Testis (tissue), 2 donors: ENCODE data around the gene MTLN.
"Not testable (repeated sequence)": the region's sequence is repeated elsewhere in the genome, so short reads cannot be mapped to it uniquely, and the experiment has no call there.

ENCODE experiments used
- POLR2A ChIP-seq: fragments of 450-650 bp; IDR thresholded peaks from one replicate; pipeline ENCODE4 v1.6.1; 2017; ENCODE audit warnings: antibody characterized with exemption, mild to moderate bottlenecking, moderate library complexity
- TF ChIP-seq, protein P1 (sequence below), 3 experiments: fragments of 450-650 bp in 2 of 3; fragments of 200-600 bp in 1 of 3; sonication (generic) in 1 of 3; IDR thresholded peaks; one replicate each; pipeline ENCODE4 v1.5.1; 2016 to 2019; ENCODE audit warnings: antibody characterized with exemption in 3 of 3, mild to moderate bottlenecking in 2 of 3, moderate library complexity in 1 of 3

DNA sequence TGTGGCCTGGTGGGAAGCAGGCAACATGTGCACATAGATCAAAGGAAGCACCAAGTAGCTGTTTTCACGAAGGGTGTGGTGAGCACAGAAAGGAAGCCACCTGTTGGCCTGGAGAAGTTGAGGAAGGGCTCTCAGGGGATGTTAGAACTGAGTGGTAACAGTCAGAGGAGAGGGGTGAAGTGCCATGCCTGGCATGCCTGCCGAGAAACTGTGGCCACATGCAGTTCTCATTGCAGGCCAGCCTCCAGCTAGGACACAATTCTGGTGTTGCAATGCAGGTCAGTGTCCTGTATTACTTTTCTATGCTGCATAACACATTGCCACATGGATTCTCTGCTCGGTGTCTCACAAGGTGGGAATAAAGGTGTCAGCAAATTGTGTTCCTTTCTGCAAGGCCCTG lies 30.9 kb upstream of the MTLN start:
- TF ChIP-seq, protein P1, sequence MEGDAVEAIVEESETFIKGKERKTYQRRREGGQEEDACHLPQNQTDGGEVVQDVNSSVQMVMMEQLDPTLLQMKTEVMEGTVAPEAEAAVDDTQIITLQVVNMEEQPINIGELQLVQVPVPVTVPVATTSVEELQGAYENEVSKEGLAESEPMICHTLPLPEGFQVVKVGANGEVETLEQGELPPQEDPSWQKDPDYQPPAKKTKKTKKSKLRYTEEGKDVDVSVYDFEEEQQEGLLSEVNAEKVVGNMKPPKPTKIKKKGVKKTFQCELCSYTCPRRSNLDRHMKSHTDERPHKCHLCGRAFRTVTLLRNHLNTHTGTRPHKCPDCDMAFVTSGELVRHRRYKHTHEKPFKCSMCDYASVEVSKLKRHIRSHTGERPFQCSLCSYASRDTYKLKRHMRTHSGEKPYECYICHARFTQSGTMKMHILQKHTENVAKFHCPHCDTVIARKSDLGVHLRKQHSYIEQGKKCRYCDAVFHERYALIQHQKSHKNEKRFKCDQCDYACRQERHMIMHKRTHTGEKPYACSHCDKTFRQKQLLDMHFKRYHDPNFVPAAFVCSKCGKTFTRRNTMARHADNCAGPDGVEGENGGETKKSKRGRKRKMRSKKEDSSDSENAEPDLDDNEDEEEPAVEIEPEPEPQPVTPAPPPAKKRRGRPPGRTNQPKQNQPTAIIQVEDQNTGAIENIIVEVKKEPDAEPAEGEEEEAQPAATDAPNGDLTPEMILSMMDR (IDR thresholded peaks at IDR 0.05): not testable (repeated sequence)
- TF ChIP-seq POLR2A: not testable (repeated sequence)
